HepG2 (cell line): ENCODE measurements around the gene CACNA1H. TPM values are rescaled to one million over a fixed set of nuclear protein-coding genes. Genes with fewer than 3 reads are reported as not detected.

Experiments used
- ATAC-seq: fragments of 200-7000 bp; cut with Tn5 transposase; 3 replicates; pipeline ENCODE4 v1.9.1; 2020; ENCODE audit warnings: mild to moderate bottlenecking, moderate library complexity
- BruUV-seq: library from RNA; stranded (reverse); fragments of 400-500 nt; replicated peaks from 2 replicates; lab custom pipeline; 2021; lab: Mats Ljungman, UMichigan
- CTCF ChIA-PET: fragments of 300-600 bp; formaldehyde crosslinking; extraction: SDS; loops from one replicate; lab custom pipeline; 2021; ENCODE audit warnings: low total read pairs, inconsistent platforms, low intra/inter-chr PET ratio; lab: Yijun Ruan, JAX
- POLR2A ChIA-PET: fragments of 350-600 bp; sonication (Branson Sonifier 250); formaldehyde crosslinking; loops from one replicate; lab custom pipeline; 2020; ENCODE audit warnings: antibody characterized with exemption, inconsistent platforms; lab: Yijun Ruan, JAX
- DNase-seq: peaks from one replicate; pipeline ENCODE4 v3.0.0-alpha.2; 2015; ENCODE audit warnings: low spot score
- FAIRE-seq: peaks from 3 replicates; lab custom pipeline; 2011; peaks lifted over from hg19 to GRCh38; lab: Jason Lieb, UNC
- H2AFZ ChIP-seq: one replicate; pipeline ENCODE4 v1.6.1; 2011; ENCODE audit warnings: low read length, inconsistent platforms
- H3K27ac ChIP-seq: fragments of 300-600 bp; 3 replicates; pipeline ENCODE4 v1.8.0; 2011; ENCODE audit warnings: mixed run types, mild to moderate bottlenecking, mixed read lengths, low read length, inconsistent platforms; ENCODE audit not compliant: insufficient read depth; ENCODE audit errors: extremely low read length
- H3K27me3 ChIP-seq, 2 experiments: fragments of 200-600 bp in 1 of 2; 2 replicates in 1 of 2; 3 replicates in 1 of 2; pipeline versions ENCODE4 v1.6.0 to v1.8.0; 2011; ENCODE audit warnings: low read length in 2 of 2, mild to moderate bottlenecking in 2 of 2, moderate library complexity in 2 of 2, inconsistent platforms in 1 of 2; ENCODE audit not compliant: insufficient read depth in 2 of 2, control insufficient read depth in 1 of 2
- H3K36me3 ChIP-seq, 2 experiments: fragments of 200-600 bp in 1 of 2; replicated peaks in 1 of 2; 2 replicates in 1 of 2; 3 replicates in 1 of 2; pipeline versions ENCODE4 v1.5.1 to v1.8.0; 2011; ENCODE audit warnings: low read length in 2 of 2, inconsistent platforms in 1 of 2; ENCODE audit not compliant: insufficient read depth in 2 of 2, control insufficient read depth in 1 of 2
- H3K4me1 ChIP-seq: 2 replicates; pipeline ENCODE4 v1.5.1; 2012; ENCODE audit warnings: low read length, inconsistent platforms; ENCODE audit not compliant: insufficient read depth
- H3K4me2 ChIP-seq: 2 replicates; pipeline ENCODE4 v1.6.0; 2011; ENCODE audit warnings: low read depth, low read length, inconsistent platforms
- H3K4me3 ChIP-seq, 3 experiments: fragments of 200-600 bp in 1 of 3; sonication (generic), shearing (Covaris generic) in 1 of 3; replicated peaks in 1 of 3; 2 replicates each; pipeline ENCODE4 v1.5.1; 2011 to 2016; ENCODE audit warnings: low read length in 3 of 3, inconsistent platforms in 2 of 3, low read depth in 2 of 3, mild to moderate bottlenecking in 2 of 3, control low read depth in 1 of 3, mixed read lengths in 1 of 3; ENCODE audit not compliant: insufficient read depth in 1 of 3
- H3K79me2 ChIP-seq: one replicate; pipeline ENCODE4 v1.6.1; 2011; ENCODE audit warnings: low read length, inconsistent platforms; ENCODE audit not compliant: insufficient read depth
- H3K9ac ChIP-seq: 2 replicates; pipeline ENCODE4 v1.6.0; 2011; ENCODE audit warnings: mild to moderate bottlenecking, low read depth, low read length, inconsistent platforms; ENCODE audit not compliant: insufficient read depth
- H3K9me3 ChIP-seq: 2 replicates; pipeline ENCODE4 v1.5.1; 2012; ENCODE audit warnings: mild to moderate bottlenecking, low read length
- H4K20me1 ChIP-seq: 2 replicates; pipeline ENCODE4 v1.6.0; 2011; ENCODE audit warnings: inconsistent platforms, mild to moderate bottlenecking, low read length, moderate library complexity; ENCODE audit not compliant: insufficient read depth
- ESRRA ChIP-seq: sonication (generic); formaldehyde crosslinking; IDR thresholded peaks from 2 replicates; pipeline ENCODE4 v1.5.1; 2020; ENCODE audit warnings: mild to moderate bottlenecking, low read depth, missing genetic modification reagents
- FOXA1 ChIP-seq, 2 experiments: fragments of 450-650 bp in 1 of 2; sonication (generic) in 1 of 2; formaldehyde crosslinking in 1 of 2; IDR thresholded peaks; 2 replicates each; pipeline versions ENCODE4 v1.4.0 to v1.6.1; 2016 to 2020; ENCODE audit warnings: missing genetic modification reagents in 1 of 2
- GATAD1 ChIP-seq: IDR thresholded peaks from 2 replicates; pipeline ENCODE4 v1.6.1; 2016; ENCODE audit warnings: missing genetic modification reagents, missing compliant biosample characterization
- PBX2 ChIP-seq: IDR thresholded peaks from 2 replicates; pipeline ENCODE4 v1.6.1; 2016; ENCODE audit warnings: control low read depth
- STAT6 ChIP-seq: sonication (generic); formaldehyde crosslinking; IDR thresholded peaks from 2 replicates; pipeline ENCODE4 v1.4.0; 2020; ENCODE audit warnings: missing genetic modification reagents, mild to moderate bottlenecking, borderline replicate concordance
- U2AF2 ChIP-seq: fragments of 200-400 bp; formaldehyde crosslinking; IDR thresholded peaks from 2 replicates; pipeline ENCODE4 v1.6.1; 2017; ENCODE audit warnings: low read depth, mild to moderate bottlenecking, low read length
- ZBTB7A ChIP-seq: sonication (generic); formaldehyde crosslinking; IDR thresholded peaks from 2 replicates; pipeline ENCODE4 v1.8.0; 2022; ENCODE audit warnings: mild to moderate bottlenecking, missing genetic modification reagents
- ZEB1 ChIP-seq: IDR thresholded peaks from 2 replicates; pipeline ENCODE4 v1.6.1; 2012; ENCODE audit warnings: mild to moderate bottlenecking, low read depth, inconsistent platforms; ENCODE audit not compliant: insufficient replicate concordance
- ZFY ChIP-seq: sonication (generic); formaldehyde crosslinking; IDR thresholded peaks from 2 replicates; pipeline ENCODE4 v1.4.0; 2020; ENCODE audit warnings: missing genetic modification reagents
- ZFYVE20 ChIP-seq: sonication (generic); formaldehyde crosslinking; IDR thresholded peaks from 2 replicates; pipeline ENCODE4 v1.8.0; 2023; ENCODE audit warnings: low read depth, mild to moderate bottlenecking, moderate library complexity, missing genetic modification reagents, borderline replicate concordance
- ZNF20 ChIP-seq: sonication (generic); formaldehyde crosslinking; IDR thresholded peaks from 2 replicates; pipeline ENCODE4 v1.4.0; 2020; ENCODE audit warnings: mild to moderate bottlenecking, moderate library complexity, missing genetic modification reagents
- ZNF350 ChIP-seq: sonication (generic); formaldehyde crosslinking; IDR thresholded peaks from 2 replicates; pipeline ENCODE4 v1.4.0; 2020; ENCODE audit warnings: mild to moderate bottlenecking, low read depth, missing genetic modification reagents, borderline replicate concordance
- ZNF367 ChIP-seq: sonication (generic); formaldehyde crosslinking; IDR thresholded peaks from 2 replicates; pipeline ENCODE4 v1.4.0; 2020; ENCODE audit warnings: missing genetic modification reagents, borderline replicate concordance
- ZNF510 ChIP-seq: sonication (generic); formaldehyde crosslinking; IDR thresholded peaks from 2 replicates; pipeline ENCODE4 v1.4.0; 2020; ENCODE audit warnings: low read depth, mild to moderate bottlenecking, missing genetic modification reagents
- ZSCAN29 ChIP-seq: sonication (generic); formaldehyde crosslinking; conservative IDR thresholded peaks from 2 replicates; pipeline ENCODE4 v1.4.0; 2020; ENCODE audit warnings: mild to moderate bottlenecking, missing genetic modification reagents
- WGBS: methylation state at CpG from one replicate; pipeline ENCODE4 v1.1.6; 2017; ENCODE audit warnings: low lambda C conversion rate; 5-methylcytosine and 5-hydroxymethylcytosine counted together
- in situ Hi-C: cut with HindIII; loops from 2 replicates; pipeline ENCODE4 v1.10.0; 2017; ENCODE audit warnings: low pct_unique_long_range_greater_than_20kb; ENCODE audit not compliant: extremely low pct_ligation_motif_present
- intact Hi-C: fragments of 100-400 bp; cut with micrococcal nuclease; formaldehyde crosslinking; loops from one replicate; pipeline ENCODE4 v1.10.0; 2022; ENCODE audit not compliant: unreplicated experiment
- polyA plus RNA-seq, 8 experiments: library from polyadenylated mRNA; depleted of rRNA in 3 of 8; stranded (reverse) in 7 of 8; unstranded in 1 of 8; fragments of >200 nt; fragmentation: Illumina TruSeq in 4 of 8; extraction: Trizol in 4 of 8; gene quantifications; 2 replicates each; pipeline versions ENCODE4 v1.2.1 to v1.2.3, GENCODE V29; 2011 to 2016; ENCODE audit warnings: low read depth in 4 of 8, missing spikeins in 1 of 8, mixed read lengths in 1 of 8; ENCODE audit not compliant: insufficient read depth in 1 of 8
- total RNA-seq, 5 experiments: library from RNA; depleted of rRNA; stranded (reverse); fragments of >200 nt; fragmentation: Illumina TruSeq; extraction: Trizol; gene quantifications; 2 replicates each; pipeline ENCODE4 v1.2.3, GENCODE V29; 2016; ENCODE audit warnings: low read depth in 1 of 5

Gene CACNA1H
- total and polyA plus RNA-seq, 2 of the 13 experiments (the other 11 are each of a cell fraction or from before 2014, with no cell fraction given): 0.40 to 1.8 TPM

- TF ChIP-seq ZFYVE20 (CRISPR knock-in tag) (no peak), ZBTB7A (CRISPR knock-in tag) (no peak), ZFY (CRISPR knock-in tag) (peak; percentile 33; the same call in 1 of the 2 replicates), ZNF367 (CRISPR knock-in tag) (no peak)
Observed at GRCh38 chr16:1155353-1156054, 2.6 kb downstream of the CACNA1H start (continued).

GRCh38 chr16:1156055-1156982, 3.4 kb downstream of the CACNA1H start:
- 68% methylated on average over 15 of the region's 35 CpGs for WGBS
- Histone ChIP-seq H3K27ac (no peak overlapping the region), H4K20me1 (0 out of 2 replicates have a peak, but pooled peaks cover 8% of the 10 kb centered on the region), H3K79me2 (no peaks in the 10 kb centered on the region), H3K9ac (no peak overlapping the region), H3K36me3 (no peaks in the 10 kb centered on the region), H3K9me3 (no peaks in the 10 kb centered on the region), H3K4me3 (no peak overlapping the region), H2AFZ (no peak overlapping the region), H3K27me3 (peaks cover 8 to 80% of the 10 kb centered on the region in 2 experiments), H3K4me1 (peaks cover 61% of the 10 kb centered on the region), H3K4me2 (no peak overlapping the region)
- in situ Hi-C loops (no loop called here), intact Hi-C loops (no loop called here)
- TF ChIP-seq ZNF510 (CRISPR knock-in tag) (no peak), ZEB1 (no peak), ESRRA (CRISPR knock-in tag) (no peak), ZSCAN29 (CRISPR knock-in tag) (no peak), U2AF2 (no peak), GATAD1 (no peak), PBX2 (CRISPR knock-in tag) (no peak), STAT6 (no peak), ZNF20 (CRISPR knock-in tag) (no peak), FOXA1 (IDR thresholded peaks at IDR 0.05) (no peak), FOXA1 (CRISPR knock-in tag; IDR thresholded peaks at IDR 0.05) (no peak), ZNF350 (no peak)
- POLR2A ChIA-PET: no interaction called here
- no peak for DNase-seq
- no peak for ATAC-seq
- CTCF ChIA-PET: no interaction called here
- BruUV-seq: no TSS peak
- no peak for FAIRE-seq
